Suprapubic skin (tissue), 4 donors: ENCODE measurements around the gene RIMS1. TPM values are rescaled to one million over a fixed set of nuclear protein-coding genes. Genes with fewer than 3 reads are reported as not detected.

Source experiments
- DNase-seq, 2 donors: peaks; one replicate each; pipeline ENCODE4 v3.0.0-alpha.2; 2019; ENCODE audit warnings: low spot score in 2 of 2
- H3K27ac ChIP-seq: fragments of 200-600 bp; sonication (generic); one replicate; pipeline ENCODE4 v1.5.1; 2019
- H3K27me3 ChIP-seq: fragments of 200-600 bp; sonication (generic); one replicate; pipeline ENCODE4 v1.5.1; 2019
- H3K36me3 ChIP-seq: fragments of 200-600 bp; sonication (generic); one replicate; pipeline ENCODE4 v1.5.1; 2019
- H3K4me1 ChIP-seq: fragments of 200-600 bp; sonication (generic); one replicate; pipeline ENCODE4 v1.5.1; 2019
- H3K4me3 ChIP-seq: fragments of 200-600 bp; sonication (generic); one replicate; pipeline ENCODE4 v1.5.1; 2019; ENCODE audit warnings: mild to moderate bottlenecking
- H3K9me3 ChIP-seq: fragments of 200-600 bp; sonication (generic); one replicate; pipeline ENCODE4 v1.5.1; 2019
- EP300 ChIP-seq: sonication (generic); formaldehyde crosslinking; IDR thresholded peaks from one replicate; pipeline ENCODE4 v1.6.1; 2017; ENCODE audit warnings: antibody characterized with exemption
- POLR2A ChIP-seq, 2 donors: fragments of 450-650 bp; IDR thresholded peaks; one replicate each; pipeline ENCODE4 v1.6.1; 2017; ENCODE audit warnings: antibody characterized with exemption in 2 of 2, mild to moderate bottlenecking in 2 of 2, moderate library complexity in 2 of 2
- POLR2AphosphoS5 ChIP-seq, 3 donors: sonication (generic); formaldehyde crosslinking; IDR thresholded peaks; one replicate each; pipeline ENCODE4 v1.6.1; 2017; ENCODE audit warnings: antibody characterized with exemption in 3 of 3
- WGBS: methylation state at CpG from one replicate; pipeline ENCODE4 v1.1.5; 2018; 5-methylcytosine and 5-hydroxymethylcytosine counted together
- total RNA-seq, 4 donors: library from RNA; depleted of rRNA; stranded (reverse); fragments of >200 nt; gene quantifications; one replicate each; pipeline ENCODE4 v1.1.0, GENCODE V29; 2016
- TF ChIP-seq, protein P1 (sequence below), 2 donors: fragments of 200-600 bp in 1 of 2; fragments of 450-650 bp in 1 of 2; sonication (generic) in 1 of 2; IDR thresholded peaks; one replicate each; pipeline ENCODE4 v1.5.1; 2016 to 2019; ENCODE audit warnings: antibody characterized with exemption in 2 of 2, mild to moderate bottlenecking in 1 of 2, moderate library complexity in 1 of 2

RIMS1 gene
- total RNA-seq, 4 donors from 2014 or later: 2.9 to 9.7 (median 4.5) TPM

GRCh38 chr6:72080260-72080941 is 194.1 kb downstream of the RIMS1 start:
- no peaks in the 10 kb centered on the region for H3K4me1 ChIP-seq
- no peak for TF ChIP-seq EP300
- TF ChIP-seq POLR2A (IDR thresholded peaks at IDR 0.05): no peak
- TF ChIP-seq POLR2AphosphoS5 (IDR thresholded peaks at IDR 0.05): no peak
- TF ChIP-seq, protein P1, sequence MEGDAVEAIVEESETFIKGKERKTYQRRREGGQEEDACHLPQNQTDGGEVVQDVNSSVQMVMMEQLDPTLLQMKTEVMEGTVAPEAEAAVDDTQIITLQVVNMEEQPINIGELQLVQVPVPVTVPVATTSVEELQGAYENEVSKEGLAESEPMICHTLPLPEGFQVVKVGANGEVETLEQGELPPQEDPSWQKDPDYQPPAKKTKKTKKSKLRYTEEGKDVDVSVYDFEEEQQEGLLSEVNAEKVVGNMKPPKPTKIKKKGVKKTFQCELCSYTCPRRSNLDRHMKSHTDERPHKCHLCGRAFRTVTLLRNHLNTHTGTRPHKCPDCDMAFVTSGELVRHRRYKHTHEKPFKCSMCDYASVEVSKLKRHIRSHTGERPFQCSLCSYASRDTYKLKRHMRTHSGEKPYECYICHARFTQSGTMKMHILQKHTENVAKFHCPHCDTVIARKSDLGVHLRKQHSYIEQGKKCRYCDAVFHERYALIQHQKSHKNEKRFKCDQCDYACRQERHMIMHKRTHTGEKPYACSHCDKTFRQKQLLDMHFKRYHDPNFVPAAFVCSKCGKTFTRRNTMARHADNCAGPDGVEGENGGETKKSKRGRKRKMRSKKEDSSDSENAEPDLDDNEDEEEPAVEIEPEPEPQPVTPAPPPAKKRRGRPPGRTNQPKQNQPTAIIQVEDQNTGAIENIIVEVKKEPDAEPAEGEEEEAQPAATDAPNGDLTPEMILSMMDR (IDR thresholded peaks at IDR 0.05): no peak
- no peaks in the 10 kb centered on the region for H3K27me3 ChIP-seq
- WGBS: 74% methylated on average over 2 of the region's 2 CpGs
- no peak overlapping the region for H3K4me3 ChIP-seq
- H3K9me3 ChIP-seq: no peaks in the 10 kb centered on the region
- H3K36me3 ChIP-seq: no peaks in the 10 kb centered on the region
- H3K27ac ChIP-seq: no peak overlapping the region
- no peak for DNase-seq

- no peak for DNase-seq
- Histone ChIP-seq H3K4me3 (no peak overlapping the region), H3K27me3 (no peaks in the 10 kb centered on the region), H3K4me1 (no peaks in the 10 kb centered on the region), H3K9me3 (no peaks in the 10 kb centered on the region), H3K36me3 (no peaks in the 10 kb centered on the region), H3K27ac (no peak overlapping the region)
- TF ChIP-seq EP300 (no peak), POLR2A (IDR thresholded peaks at IDR 0.05) (no peak), POLR2AphosphoS5 (IDR thresholded peaks at IDR 0.05) (no peak)
- TF ChIP-seq, protein P1 (IDR thresholded peaks at IDR 0.05): no peak
Measured at GRCh38 chr6:72081871-72082270, 195.5 kb downstream of the RIMS1 start.

DNA sequence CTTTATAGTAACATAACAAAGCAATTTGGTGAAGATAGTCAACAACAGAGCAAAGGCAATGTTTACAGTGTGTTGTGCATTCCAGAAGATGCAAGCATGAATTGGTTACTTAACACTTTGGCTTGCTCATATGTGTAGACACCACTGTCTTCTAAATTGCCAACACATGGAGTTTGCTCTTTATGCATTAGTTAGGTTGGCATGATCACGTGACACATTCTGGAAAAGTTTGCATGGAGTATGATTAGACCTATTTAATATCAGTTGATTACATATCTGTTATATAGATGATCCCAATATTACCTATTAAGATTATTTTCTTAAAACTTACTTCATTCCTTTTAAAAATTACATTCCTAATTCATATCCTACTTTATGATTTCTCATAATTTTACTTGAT is 197.6 kb downstream of the RIMS1 start:
- 78% methylated on average over 1 of the region's 1 CpG for WGBS
- H3K36me3 ChIP-seq: no peaks in the 10 kb centered on the region
- H3K4me1 ChIP-seq: no peaks in the 10 kb centered on the region
- H3K27ac ChIP-seq: no peak overlapping the region
- TF ChIP-seq POLR2AphosphoS5 (IDR thresholded peaks at IDR 0.05) (no peak), POLR2A (IDR thresholded peaks at IDR 0.05) (no peak), EP300 (no peak)
- no peak overlapping the region for H3K4me3 ChIP-seq
- DNase-seq: no peak
- H3K27me3 ChIP-seq: no peaks in the 10 kb centered on the region
- no peaks in the 10 kb centered on the region for H3K9me3 ChIP-seq

DNA sequence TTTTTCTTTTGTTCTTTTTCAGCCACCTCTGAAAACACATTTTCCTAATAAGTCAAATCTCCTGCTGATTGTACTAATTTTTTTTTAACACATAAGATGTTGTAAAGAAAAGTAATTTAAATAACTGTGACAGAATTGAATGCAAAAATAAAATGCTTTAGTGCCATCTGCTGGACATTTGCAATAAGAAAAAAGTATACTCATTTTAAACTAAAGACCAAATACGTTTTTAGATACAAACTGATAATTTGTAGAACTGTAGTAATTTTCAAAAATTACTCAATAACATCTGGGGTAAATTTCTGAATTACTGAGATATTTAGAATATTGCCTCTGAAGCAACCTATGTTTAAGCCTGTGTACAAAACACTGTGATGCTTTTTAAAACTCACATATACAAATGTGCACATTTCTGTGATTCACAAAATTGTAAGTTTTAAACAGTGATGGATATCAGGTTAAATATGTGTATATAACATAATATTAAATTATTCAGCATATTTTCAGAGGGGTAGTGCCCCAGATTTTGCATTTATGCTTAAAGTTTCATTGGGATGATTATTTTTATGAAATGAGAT is 198.7 kb downstream of the RIMS1 start:
- TF ChIP-seq, protein P1 (IDR thresholded peaks at IDR 0.05): peak in 1 of 2 donors; percentile 21
- no peak for TF ChIP-seq POLR2A (IDR thresholded peaks at IDR 0.05)
- no peak for DNase-seq
- Histone ChIP-seq H3K4me1 (no peaks in the 10 kb centered on the region), H3K4me3 (no peak overlapping the region), H3K9me3 (no peaks in the 10 kb centered on the region), H3K27me3 (no peaks in the 10 kb centered on the region), H3K27ac (no peak overlapping the region), H3K36me3 (no peaks in the 10 kb centered on the region)
- WGBS: 6% methylated on average over 1 of the region's 1 CpG

DNA sequence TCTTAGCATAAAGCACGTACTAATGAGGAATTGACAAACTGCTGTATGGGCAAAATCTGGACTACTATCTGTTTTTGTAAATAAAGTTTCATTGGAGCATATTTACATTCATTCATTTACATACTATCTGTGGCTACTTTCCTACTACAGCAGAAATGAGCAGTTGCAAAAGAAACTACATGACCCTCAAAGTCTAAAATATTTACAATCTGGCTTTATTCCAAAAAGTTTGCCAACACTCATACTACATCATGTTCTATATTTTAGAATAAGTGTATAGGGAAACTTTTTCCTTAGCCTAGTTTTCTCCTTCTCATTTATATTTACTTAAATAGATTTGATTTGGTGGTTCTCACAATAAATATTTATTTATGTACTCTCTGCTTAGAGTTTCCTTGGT is 208.2 kb downstream of the RIMS1 start:
- WGBS: 85% methylated on average over 1 of the region's 1 CpG
- TF ChIP-seq POLR2AphosphoS5 (IDR thresholded peaks at IDR 0.05) (no peak), EP300 (no peak), POLR2A (IDR thresholded peaks at IDR 0.05) (no peak)
- TF ChIP-seq, protein P1 (IDR thresholded peaks at IDR 0.05): no peak

More for the DNA sequence above, 208.2 kb downstream of the RIMS1 start:
- Histone ChIP-seq H3K27ac (no peak overlapping the region), H3K4me1 (no peaks in the 10 kb centered on the region), H3K4me3 (no peak overlapping the region), H3K36me3 (no peaks in the 10 kb centered on the region), H3K9me3 (no peaks in the 10 kb centered on the region), H3K27me3 (no peaks in the 10 kb centered on the region)
- no peak for DNase-seq
